PC-3 (cell line): ENCODE data around the gene FOXP1.

ENCODE experiments used
- EZH2phosphoT487 ChIP-seq: fragments of 300-600 bp; sonication (generic); IDR thresholded peaks from 2 replicates; pipeline ENCODE4 v1.6.1; 2018; ENCODE audit warnings: mild to moderate bottlenecking, antibody characterized with exemption, low read length, borderline replicate concordance
- TF ChIP-seq, protein P1 (sequence below): fragments of 300-600 bp; sonication (generic); conservative IDR thresholded peaks from 2 replicates; pipeline ENCODE4 v1.5.1; 2017; ENCODE audit warnings: antibody characterized with exemption, low read depth, mild to moderate bottlenecking, low read length

- TF ChIP-seq, protein P1, sequence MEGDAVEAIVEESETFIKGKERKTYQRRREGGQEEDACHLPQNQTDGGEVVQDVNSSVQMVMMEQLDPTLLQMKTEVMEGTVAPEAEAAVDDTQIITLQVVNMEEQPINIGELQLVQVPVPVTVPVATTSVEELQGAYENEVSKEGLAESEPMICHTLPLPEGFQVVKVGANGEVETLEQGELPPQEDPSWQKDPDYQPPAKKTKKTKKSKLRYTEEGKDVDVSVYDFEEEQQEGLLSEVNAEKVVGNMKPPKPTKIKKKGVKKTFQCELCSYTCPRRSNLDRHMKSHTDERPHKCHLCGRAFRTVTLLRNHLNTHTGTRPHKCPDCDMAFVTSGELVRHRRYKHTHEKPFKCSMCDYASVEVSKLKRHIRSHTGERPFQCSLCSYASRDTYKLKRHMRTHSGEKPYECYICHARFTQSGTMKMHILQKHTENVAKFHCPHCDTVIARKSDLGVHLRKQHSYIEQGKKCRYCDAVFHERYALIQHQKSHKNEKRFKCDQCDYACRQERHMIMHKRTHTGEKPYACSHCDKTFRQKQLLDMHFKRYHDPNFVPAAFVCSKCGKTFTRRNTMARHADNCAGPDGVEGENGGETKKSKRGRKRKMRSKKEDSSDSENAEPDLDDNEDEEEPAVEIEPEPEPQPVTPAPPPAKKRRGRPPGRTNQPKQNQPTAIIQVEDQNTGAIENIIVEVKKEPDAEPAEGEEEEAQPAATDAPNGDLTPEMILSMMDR, result no peak
- TF ChIP-seq EZH2phosphoT487, result no peak
These were observed 128.8 kb downstream of the FOXP1 start for GRCh38 chr3:71454512-71455403.
